ENCODE measurements around the gene ERN1.

- TF ChIP-seq CTCF (IDR thresholded peaks at IDR 0.05) (no peak), POLR2A (IDR thresholded peaks at IDR 0.05) (no peak)
These were observed 44.8 kb downstream of the ERN1 start for GRCh38 chr17:64084940-64085649.
